ENCODE data around the gene OSGEP. TPM values are rescaled to one million over a fixed set of nuclear protein-coding genes. Genes with fewer than 3 reads are reported as not detected.
A peak's percentile ranks its signal among the peaks of the same experiment; 100 is the strongest.

The OSGEP gene
- total and polyA plus RNA-seq, 2 of the 13 experiments (the other 11 are each of a cell fraction or from before 2014, with no cell fraction given) = 39.7 to 41.1 TPM

DNA sequence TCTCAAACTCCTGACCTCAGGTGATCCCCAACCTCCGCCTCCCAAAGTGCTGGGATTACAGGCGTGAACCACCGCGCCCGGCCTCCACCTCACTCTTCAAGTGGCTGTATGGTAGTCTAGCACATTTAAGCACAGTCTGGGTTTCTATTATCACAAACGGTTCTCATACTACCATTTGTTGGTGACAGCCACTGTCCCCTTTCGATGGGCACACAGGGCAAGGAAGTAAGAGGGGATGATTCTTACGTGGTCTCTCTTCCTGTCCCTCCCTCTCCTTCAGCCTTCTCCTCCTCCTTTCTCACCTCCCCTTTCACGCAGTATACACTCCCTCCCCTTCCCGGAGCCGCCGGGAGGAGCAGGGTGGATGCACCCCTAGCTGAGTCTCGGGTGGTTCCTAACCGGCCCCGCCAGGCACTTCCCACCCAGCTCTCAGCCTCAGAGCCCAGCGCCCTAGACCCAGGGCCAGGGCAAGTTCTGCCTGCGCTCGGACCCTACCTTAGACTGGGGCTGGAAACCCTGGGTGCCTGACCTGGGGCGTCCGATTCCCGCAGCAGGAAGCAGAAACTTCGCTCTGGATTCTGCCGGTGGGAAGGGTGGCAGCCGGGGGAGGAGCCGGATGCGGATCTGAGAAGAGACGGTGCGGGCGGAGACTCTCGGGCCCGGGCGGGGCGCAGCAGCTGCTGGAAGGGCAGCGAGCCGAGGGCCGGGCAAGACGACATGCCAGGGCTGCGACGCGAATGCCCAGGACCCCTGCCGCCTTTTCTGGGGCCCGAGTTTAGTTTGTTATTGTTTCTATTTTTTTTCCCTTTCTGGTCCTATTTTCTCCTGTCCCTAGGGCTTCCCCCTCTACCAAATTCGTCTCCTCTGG lies 41.5 kb downstream of the OSGEP start, which contains the start of gene TEP1 (continued):
- TF ChIP-seq, protein P1, sequence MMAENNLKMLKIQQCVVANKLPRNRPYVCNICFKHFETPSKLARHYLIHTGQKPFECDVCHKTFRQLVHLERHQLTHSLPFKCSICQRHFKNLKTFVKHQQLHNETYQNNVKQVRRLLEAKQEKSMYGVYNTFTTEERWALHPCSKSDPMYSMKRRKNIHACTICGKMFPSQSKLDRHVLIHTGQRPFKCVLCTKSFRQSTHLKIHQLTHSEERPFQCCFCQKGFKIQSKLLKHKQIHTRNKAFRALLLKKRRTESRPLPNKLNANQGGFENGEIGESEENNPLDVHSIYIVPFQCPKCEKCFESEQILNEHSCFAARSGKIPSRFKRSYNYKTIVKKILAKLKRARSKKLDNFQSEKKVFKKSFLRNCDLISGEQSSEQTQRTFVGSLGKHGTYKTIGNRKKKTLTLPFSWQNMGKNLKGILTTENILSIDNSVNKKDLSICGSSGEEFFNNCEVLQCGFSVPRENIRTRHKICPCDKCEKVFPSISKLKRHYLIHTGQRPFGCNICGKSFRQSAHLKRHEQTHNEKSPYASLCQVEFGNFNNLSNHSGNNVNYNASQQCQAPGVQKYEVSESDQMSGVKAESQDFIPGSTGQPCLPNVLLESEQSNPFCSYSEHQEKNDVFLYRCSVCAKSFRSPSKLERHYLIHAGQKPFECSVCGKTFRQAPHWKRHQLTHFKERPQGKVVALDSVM (CRISPR knock-in tag; IDR thresholded peaks at IDR 0.05) = 0 out of 2 replicates have a peak, but pooled peaks have one; percentile 25
- TF ChIP-seq MTA3 (CRISPR knock-in tag; IDR thresholded peaks at IDR 0.05) (no peak), KMT2A (CRISPR knock-in tag; IDR thresholded peaks at IDR 0.05) (0 out of 2 replicates have a peak, but pooled peaks have one; percentile 31), SMAD1 (CRISPR knock-in tag; IDR thresholded peaks at IDR 0.05; ENCODE audit: borderline replicate concordance, low read depth) (no peak), NFKBIZ (CRISPR knock-in tag; IDR thresholded peaks at IDR 0.05) (peak; percentile 34; the same call in 1 of the 2 replicates), ZNF20 (CRISPR knock-in tag; IDR thresholded peaks at IDR 0.05) (no peak), STAT5B (CRISPR knock-in tag; IDR thresholded peaks at IDR 0.05) (no peak), NFYB (CRISPR knock-in tag; IDR thresholded peaks at IDR 0.05) (peak; percentile 20; the same call in 1 of the 2 replicates), ZNF281 (CRISPR knock-in tag; IDR thresholded peaks at IDR 0.05; ENCODE audit: borderline replicate concordance) (0 out of 2 replicates have a peak, but pooled peaks have one; percentile 29), ZNF891 (CRISPR knock-in tag; IDR thresholded peaks at IDR 0.05) (peak; percentile 92), ZFX (CRISPR knock-in tag; IDR thresholded peaks at IDR 0.05; ENCODE audit: low read depth) (peak; percentile 77), DPF2 (CRISPR knock-in tag; IDR thresholded peaks at IDR 0.05; ENCODE audit: borderline replicate concordance, low read depth) (no peak), TCF7L2 (IDR thresholded peaks at IDR 0.05; ENCODE audit: low read depth, low read length) (no peak), ZNF382 (CRISPR knock-in tag; IDR thresholded peaks at IDR 0.05; ENCODE audit: borderline replicate concordance) (no peak), GTF2F1 (IDR thresholded peaks at IDR 0.05; ENCODE audit: low read length) (no peak), SIX4 (CRISPR knock-in tag; IDR thresholded peaks at IDR 0.05) (no peak), NCOR1 (IDR thresholded peaks at IDR 0.05; ENCODE audit: borderline replicate concordance, low read length) (no peak)
- TF ChIP-seq, protein P2, sequence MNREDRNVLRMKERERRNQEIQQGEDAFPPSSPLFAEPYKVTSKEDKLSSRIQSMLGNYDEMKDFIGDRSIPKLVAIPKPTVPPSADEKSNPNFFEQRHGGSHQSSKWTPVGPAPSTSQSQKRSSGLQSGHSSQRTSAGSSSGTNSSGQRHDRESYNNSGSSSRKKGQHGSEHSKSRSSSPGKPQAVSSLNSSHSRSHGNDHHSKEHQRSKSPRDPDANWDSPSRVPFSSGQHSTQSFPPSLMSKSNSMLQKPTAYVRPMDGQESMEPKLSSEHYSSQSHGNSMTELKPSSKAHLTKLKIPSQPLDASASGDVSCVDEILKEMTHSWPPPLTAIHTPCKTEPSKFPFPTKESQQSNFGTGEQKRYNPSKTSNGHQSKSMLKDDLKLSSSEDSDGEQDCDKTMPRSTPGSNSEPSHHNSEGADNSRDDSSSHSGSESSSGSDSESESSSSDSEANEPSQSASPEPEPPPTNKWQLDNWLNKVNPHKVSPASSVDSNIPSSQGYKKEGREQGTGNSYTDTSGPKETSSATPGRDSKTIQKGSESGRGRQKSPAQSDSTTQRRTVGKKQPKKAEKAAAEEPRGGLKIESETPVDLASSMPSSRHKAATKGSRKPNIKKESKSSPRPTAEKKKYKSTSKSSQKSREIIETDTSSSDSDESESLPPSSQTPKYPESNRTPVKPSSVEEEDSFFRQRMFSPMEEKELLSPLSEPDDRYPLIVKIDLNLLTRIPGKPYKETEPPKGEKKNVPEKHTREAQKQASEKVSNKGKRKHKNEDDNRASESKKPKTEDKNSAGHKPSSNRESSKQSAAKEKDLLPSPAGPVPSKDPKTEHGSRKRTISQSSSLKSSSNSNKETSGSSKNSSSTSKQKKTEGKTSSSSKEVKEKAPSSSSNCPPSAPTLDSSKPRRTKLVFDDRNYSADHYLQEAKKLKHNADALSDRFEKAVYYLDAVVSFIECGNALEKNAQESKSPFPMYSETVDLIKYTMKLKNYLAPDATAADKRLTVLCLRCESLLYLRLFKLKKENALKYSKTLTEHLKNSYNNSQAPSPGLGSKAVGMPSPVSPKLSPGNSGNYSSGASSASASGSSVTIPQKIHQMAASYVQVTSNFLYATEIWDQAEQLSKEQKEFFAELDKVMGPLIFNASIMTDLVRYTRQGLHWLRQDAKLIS (CRISPR knock-in tag; IDR thresholded peaks at IDR 0.05) = no peak
- TF ChIP-seq, protein P3, sequence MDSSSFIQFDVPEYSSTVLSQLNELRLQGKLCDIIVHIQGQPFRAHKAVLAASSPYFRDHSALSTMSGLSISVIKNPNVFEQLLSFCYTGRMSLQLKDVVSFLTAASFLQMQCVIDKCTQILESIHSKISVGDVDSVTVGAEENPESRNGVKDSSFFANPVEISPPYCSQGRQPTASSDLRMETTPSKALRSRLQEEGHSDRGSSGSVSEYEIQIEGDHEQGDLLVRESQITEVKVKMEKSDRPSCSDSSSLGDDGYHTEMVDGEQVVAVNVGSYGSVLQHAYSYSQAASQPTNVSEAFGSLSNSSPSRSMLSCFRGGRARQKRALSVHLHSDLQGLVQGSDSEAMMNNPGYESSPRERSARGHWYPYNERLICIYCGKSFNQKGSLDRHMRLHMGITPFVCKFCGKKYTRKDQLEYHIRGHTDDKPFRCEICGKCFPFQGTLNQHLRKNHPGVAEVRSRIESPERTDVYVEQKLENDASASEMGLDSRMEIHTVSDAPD (CRISPR knock-in tag; IDR thresholded peaks at IDR 0.05) = peak; percentile 24; the same call in 1 of the 2 replicates
